ENCODE measurements around the gene MYBPC3.

MYBPC3 gene

GRCh38 chr11:47314992-47315391, 37.5 kb downstream of the MYBPC3 start:
- no peak for DNase-seq

- no peak for DNase-seq
Observed at GRCh38 chr11:47308050-47308823, 44.3 kb downstream of the MYBPC3 start.

- DNase-seq: no peak
Observed at GRCh38 chr11:47306484-47306844, 46.0 kb downstream of the MYBPC3 start.

- DNase-seq: no peak
Observed at GRCh38 chr11:47305734-47306483, 46.6 kb downstream of the MYBPC3 start.

GRCh38 chr11:47302853-47303252, 49.6 kb downstream of the MYBPC3 start:
- no peak for DNase-seq

GRCh38 chr11:47299078-47299477, 53.4 kb downstream of the MYBPC3 start:
- DNase-seq: no peak

- DNase-seq: no peak
Observed at GRCh38 chr11:47296045-47296444, 56.5 kb downstream of the MYBPC3 start.

- no peak for DNase-seq
Observed at GRCh38 chr11:47295385-47295784, 57.1 kb downstream of the MYBPC3 start.

GRCh38 chr11:47289856-47290255, 62.6 kb downstream of the MYBPC3 start:
- no peak for DNase-seq

GRCh38 chr11:47288066-47288465, 64.4 kb downstream of the MYBPC3 start:
- DNase-seq: no peak

- DNase-seq: no peak
Observed at GRCh38 chr11:47285969-47286770, 66.3 kb downstream of the MYBPC3 start.

- no peak for DNase-seq
Observed at GRCh38 chr11:47284151-47284550, 68.4 kb downstream of the MYBPC3 start.

- no peak for DNase-seq
Observed at GRCh38 chr11:47282462-47282861, 70.0 kb downstream of the MYBPC3 start.

Data from activated CD4-positive, alpha-beta T cell treated with anti-CD3 and anti-CD28 coated beads, Interleukin-2, amount 50 U/mL, for 4 hours (primary cell).